TTC549 (cell line): Measurements from ENCODE around the gene HADHA.
"Not testable (repeated sequence)": the region's sequence is repeated elsewhere in the genome, so short reads cannot be mapped to it uniquely, and the experiment has no call there.

Source experiments
- FAIRE-seq: peaks from 2 replicates; lab custom pipeline; 2012; peaks lifted over from hg19 to GRCh38; lab: Jason Lieb, UNC

HADHA gene

DNA sequence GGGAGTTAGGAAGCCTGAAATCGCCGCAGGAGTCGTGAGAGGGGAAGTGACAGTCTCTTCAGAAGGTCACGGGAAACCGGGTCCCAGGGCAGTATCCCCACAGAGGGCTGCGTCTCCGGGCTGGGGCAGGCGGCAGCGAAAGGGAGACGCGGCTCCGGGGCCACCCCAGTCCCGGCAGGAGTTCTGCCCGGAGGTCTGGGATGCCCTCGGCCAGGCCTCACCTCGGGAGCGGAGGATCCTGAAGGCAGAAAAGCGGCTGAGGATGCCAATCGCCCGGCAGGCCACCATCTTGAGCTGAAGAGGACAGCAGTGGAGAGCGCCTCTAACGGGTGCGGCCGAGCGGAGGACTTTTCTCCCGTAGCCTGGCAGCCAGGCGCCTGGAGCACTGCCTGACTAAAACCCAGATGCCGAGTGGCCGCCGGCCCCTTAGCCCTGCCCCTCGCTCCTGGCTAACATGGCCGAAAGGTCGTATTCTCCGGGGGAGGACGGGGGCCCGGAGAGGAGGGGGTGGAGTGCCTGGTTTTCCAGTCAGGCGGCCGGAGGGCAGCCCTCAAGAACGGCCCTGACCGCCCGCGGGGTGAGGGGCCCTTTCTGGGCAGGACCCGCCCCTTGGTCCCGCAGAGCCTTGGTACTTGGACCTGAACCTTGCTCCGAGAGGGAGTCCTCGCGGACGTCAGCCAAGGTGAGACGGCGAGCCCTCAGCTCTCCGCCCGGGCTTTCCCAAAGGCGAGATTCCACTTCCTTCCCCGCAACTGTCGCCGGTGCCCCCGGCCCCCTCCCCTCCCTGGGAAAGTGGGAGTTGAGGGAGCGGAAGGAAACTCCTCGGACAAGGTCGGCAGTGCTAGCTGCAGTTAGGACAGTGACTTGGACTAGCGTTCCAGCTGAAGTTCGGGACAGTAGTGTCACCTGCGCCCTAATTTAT is at the start of gene HADHA, which contains the start of gene HADHB:
TSS of gene HADHA (minus strand) at position 324 of the 922 bp plus-strand sequence. CDS start at position 288, 36 bp downstream.
TSS of gene HADHB (plus strand) at position 631 of the 922 bp plus-strand sequence. CDS start 9,316 bp downstream, outside the sequence.
- peak; percentile 86 for FAIRE-seq

DNA sequence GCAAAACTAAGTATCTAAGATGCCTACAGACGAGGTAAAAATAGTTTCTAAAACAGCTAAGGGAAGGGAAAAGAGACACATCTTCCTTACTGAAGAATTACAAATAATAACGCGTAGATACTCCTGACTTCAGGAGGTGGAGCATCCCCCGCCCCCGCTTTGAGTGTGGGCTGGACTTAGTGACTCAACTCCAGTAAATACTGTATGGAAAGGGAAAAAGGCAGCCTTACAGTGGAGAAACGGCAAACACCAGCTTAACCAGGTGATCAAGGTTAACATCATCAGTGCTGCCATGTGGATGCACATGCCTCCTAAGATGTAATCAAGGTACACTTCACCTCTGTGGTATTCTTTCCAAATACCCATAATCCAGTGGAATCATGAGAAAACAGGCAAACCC is 48.2 kb upstream of the HADHA start:
- no peak for FAIRE-seq

DNA sequence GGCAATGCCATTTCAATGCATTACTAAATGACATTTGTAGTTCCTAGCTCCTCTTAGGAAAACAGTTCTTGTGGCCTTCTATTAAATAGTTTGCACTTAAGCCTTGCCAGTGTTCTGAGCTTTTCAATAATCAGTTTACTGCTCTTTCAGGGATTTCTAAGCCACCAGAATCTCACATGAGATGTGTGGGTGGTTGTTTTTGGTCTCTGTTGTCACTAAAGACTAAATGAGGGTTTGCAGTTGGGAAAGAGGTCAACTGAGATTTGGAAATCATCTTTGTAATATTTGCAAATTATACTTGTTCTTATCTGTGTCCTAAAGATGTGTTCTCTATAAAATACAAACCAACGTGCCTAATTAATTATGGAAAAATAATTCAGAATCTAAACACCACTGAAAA is 45.6 kb upstream of the HADHA start:
- FAIRE-seq, result no peak

DNA sequence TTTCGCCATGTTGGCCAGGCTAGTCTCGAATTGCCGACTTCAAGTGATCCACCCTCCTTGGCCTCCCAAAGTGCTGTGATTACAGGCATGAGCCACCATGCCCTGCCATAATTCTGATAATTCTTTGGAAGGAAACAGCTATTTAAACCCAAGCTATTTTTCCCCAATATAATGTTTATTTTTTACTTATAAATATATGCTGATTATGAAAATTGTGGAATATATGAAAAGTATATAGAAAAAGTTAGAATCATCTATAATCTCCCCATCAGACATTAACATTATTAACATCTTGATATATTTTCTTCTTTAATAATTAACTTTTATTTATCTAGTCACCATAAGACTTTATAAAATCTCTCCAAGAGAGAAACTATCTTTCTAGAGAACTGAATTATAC is 41.5 kb upstream of the HADHA start:
- peak; percentile 62 for FAIRE-seq

DNA sequence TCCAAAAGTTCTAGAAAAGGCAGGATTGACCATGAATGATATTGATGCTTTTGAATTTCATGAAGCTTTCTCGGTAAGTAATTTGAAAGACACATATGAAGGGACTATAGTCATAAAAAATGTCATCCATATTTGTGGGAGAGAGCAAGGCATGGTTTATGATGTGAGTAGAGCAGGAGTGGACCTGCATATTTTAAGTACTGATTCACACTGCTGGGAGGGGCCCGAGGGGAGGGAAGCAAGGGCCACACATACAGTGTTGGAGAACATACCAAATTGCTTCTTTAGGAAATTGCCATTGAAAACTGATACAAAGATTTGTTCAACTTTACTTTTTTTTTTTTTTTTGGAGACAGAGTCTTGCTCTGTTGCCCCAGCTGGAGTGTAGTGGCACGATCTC is 39.7 kb upstream of the HADHA start:
- FAIRE-seq, result no peak

DNA sequence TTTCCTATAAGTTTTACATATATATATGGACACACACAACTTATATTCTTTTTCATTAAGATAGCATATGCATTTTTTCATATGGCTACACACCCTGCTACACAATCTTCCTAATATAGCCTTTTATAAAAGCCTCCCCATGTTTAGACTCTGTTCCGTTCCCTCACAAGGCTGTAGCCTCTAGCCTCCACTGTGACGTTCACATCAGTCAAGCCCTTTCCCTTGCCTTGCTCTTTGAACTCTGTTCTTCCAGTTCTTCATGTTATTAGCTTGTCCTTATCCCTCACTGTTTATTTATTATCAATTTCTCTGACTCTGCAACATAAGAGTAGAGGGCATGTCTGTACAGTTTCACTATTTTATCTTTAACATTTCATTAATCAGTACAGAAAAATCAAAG is 39.2 kb upstream of the HADHA start:
- no peak for FAIRE-seq

DNA sequence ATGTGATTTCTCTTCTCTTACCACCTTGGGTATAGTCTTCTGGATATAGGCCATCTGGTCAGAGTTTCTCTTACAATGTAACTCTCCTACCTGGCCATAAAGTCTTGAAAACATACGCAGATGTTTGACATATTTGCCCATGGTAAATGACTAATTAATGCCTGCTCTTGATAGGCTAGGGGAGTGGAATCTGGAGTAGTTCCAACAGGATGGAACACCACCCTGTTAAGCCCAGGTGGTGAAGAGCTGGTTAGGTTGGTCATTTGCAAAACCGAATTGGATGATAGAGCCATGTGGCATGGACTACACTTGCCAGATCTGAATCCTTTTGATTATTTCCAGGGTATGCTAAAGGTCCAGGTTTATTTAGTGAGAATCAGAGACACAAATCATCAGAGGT is 36.8 kb upstream of the HADHA start:
- no peak for FAIRE-seq

DNA sequence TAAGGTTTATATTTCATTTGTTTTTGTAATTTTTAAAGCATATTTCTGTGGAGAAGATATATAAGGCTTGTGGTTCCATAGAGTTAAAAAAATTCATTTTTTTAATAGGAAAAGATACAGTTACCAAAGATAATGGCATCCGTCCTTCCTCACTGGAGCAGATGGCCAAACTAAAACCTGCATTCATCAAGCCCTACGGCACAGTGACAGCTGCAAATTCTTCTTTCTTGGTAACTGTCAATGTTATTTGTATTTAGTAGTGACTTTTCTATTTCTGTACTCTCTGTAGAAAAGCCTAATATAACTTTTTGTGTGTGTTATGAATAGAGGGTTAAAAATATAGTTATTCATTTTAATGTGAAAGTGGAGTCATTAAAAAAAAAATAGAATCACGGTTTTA is 35.5 kb upstream of the HADHA start:
- no peak for FAIRE-seq

DNA sequence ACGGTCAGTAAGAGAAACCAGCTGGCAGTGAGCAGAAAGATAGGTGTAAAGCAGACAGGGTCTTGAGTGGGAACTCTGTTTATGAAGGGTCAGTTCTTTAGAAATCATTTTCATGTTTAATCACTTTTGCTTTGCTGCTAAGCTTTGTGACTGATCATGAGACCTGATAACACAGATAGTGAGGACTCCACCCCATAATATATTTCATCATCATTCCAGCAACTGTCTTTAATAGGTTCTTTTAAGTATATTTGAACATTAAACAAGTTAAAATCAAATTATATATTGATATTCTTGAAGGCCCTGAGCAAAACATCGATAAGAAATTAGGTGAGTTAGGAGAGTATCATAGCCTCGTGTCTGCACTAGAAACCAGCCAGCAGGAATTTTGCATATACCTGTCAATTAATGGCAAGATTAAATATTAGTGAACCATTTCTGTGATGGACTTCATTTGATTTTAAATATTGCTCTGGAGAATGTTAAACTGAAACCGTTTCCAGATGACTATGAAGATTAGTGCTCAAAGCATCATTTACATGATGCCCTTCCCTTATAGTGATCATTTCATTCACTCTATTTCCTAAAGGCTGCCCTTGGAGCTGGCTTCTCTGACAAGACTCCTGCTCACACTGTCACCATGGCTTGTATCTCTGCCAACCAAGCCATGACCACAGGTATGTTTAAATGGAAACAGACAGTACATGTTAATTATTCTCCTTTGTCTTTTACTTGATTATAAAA is 32.2 kb upstream of the HADHA start:
- FAIRE-seq, result no peak

DNA sequence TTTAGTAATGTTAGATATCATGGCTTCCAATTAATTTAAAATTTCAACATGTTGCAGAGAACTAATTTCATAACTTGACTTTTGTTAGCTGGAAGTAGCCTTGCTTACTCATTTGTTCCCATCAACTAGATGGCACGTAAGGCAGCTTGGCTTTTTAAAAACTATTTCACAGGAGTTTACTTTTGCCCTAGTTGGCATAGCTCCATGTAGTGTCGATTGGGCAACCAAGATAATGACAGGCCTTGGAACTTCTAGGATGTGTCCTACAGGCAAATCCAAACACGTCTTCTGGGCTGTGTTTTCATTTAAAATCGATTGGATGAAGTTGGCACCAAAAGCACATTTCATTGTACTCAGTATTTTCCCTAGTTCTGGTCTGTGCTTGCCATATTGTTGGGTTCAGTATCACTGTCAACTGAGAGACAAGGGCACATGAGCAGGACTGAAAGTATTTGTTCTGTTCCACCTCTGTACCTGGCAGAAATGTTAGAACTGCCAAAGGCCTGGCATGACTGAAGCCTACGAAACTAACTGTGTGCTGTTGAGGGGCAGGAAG is 29.7 kb upstream of the HADHA start:
- no peak for FAIRE-seq

DNA sequence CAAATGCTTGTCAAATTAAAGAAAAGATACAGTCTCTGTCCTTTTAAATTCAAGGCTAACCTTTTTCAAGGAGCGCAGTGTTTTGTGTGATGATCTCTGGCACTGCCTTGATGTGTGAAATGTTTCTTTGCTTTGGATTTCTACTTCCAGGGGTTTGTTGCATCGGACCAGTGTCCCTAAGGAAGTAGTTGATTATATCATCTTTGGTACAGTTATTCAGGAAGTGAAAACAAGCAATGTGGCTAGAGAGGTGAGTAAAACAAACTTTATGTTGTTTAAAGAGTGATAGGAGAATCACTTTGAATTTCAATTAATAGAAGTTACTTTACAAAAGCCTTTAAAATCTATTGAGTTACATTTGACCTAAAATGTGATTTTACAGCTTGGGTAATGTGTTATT is 29.1 kb upstream of the HADHA start:
- FAIRE-seq, result no peak

DNA sequence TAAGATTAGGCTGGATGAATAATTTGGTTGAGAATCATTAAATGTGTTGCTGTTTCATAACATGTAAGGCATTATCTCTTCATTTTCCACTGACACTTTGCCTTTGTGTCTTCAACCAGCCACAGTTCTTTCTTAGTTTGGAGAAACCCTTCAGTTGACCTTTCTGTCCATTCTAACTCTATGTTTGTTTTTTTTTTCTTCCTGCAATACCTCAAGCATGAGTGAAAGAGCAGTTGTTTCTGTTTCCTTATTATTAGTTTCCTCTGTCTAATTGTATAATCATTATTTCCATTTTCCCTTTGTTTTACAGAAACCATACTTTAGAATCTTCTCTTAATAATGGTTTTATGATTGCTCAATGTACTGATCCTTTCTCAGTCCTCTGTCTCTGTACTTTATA is 25.9 kb upstream of the HADHA start:
- FAIRE-seq, result no peak

DNA sequence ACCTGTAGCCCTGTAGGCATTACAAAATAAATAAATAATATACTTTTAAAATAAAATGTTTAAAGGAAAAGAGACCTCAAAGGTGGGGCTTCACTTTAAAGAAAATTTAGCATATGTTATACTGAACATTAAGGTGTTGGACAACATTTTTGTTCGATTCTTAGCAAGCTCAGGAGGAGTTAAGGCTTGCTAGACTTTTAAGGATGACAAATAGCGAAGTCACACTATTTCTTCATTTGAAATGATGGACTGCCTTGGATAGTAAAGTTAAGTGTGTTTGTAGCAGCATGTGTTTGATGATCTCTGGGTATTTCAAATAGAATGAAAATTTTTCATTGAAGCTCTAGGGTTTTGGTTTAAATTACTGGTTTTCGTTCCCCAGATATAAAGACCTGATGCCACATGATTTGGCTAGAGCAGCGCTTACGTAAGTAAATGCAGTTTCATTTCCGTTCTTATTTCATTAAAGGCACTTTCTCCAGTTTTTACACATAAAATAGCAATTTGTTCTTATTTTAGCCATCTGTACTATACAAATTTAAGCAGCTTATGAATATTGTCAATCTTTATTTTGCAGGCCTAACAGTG is 25.2 kb upstream of the HADHA start:
- FAIRE-seq, result no peak

DNA sequence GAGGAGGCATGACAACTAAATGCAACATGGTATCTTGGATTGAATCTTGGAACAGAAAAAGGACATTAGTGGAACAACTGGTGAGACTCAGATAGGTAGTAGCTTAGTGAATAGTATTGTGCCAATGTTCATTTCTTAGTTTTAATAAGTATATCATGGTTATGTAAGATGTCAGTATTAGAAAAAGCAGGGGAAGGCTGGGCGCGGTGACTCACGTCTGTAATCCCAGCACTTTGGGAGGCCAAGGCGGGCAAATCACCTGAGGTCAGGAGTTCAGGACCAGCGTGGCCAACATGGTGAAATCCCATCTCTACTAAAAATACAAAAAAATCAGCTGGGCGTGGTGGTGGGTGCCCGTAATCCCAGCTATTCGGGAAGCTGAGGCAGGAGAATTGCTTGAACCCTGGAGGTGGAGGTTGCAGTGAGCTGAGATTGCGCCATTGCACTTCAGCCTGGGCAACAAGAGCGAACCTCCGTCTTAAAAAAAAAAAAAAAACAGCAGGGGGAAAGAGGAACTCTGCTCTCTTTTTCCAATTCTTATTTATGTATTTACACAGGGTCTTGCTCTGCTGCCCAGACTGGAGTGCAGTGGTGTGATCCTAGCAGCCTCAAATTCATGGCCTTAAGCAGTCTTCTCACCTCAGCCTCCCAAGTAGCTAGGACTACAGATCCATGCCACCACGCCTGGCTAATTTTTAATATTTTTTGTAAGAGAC is 24.4 kb upstream of the HADHA start:
- not testable (repeated sequence) for FAIRE-seq

DNA sequence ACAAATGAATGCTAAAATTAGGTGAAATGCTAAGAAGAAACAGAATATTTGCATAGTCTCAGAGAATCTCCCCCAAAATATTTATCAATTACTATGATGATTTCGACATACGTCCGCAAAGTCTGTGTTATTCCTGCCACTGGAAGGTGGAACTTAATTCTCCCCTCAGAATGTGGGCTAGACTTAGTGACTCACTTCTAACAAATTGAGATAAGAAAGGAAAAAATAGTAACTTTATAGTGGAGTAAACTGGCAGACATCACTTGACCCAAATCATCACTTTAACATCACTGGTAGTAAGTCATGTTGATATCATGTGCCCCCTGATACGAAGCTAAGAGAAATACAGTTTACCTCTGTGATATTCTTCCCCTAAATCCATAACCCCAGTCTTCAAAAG is 23.8 kb upstream of the HADHA start:
- no peak for FAIRE-seq

DNA sequence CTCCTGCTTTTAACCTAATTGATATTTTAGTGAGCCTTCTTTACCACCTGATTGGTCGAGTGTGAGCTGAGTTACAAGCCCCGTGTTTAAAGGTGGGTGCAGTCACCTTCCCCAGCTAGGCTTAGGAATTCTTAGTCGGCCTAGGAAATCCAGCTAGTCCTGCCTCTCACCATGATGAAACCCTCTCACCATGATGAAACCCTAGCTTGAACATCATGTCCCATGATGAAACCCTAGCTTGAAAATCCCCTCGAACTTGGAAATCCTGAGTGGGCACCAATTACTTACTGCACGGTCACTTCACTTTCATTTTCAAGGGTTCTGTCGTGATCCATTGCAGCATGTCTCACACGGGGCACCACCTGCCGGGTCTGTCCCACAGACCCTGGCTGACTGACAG is 14.4 kb upstream of the HADHA start:
- not testable (repeated sequence) for FAIRE-seq

DNA sequence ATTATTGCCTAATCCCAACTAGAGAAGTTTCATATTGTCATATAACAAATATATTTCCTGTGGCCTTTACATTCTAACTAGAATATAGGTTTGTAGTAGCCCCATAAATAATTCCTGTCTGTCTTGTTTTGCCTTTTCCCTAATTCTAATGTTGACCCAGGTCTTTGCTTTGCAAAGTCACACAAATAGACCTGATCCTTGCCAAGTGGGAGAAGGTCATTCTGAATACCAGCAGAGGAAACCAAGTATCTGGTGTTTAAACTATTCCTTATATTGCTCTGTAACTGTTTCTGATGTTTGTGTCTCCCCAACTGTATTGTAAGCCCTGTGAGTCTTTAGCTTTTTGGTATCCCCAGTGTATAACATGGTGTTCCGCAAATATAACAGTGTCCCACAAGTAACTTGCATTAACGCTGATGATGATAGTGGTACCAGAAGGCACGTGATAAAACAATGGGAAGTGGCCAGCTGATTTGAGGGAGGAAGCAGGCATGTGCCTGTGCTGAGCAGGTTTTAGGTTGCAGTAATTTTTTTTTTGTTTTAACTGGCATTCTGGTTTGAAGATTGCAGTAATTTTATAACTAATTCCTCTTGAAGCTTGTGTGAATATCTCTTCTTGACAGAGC is 11.4 kb upstream of the HADHA start:
- no peak for FAIRE-seq

DNA sequence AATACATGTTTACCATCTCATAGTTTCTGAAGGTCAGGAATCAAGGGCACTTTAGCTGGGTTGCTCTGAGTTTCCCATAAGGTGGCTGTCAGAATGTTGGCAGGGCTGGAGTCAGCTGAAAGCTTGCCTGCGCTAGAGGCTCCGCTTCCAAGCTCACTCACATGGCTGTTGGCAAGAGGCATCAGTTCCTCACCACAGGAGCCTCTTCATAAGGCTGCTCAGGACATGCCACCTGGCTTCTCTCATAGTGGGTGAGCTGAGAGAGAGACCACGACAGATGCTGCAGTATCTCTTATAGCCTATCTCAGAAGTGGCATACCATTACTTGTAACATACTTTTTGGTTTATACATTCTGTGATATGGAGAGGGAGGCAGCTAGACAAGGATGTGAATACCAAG is 7.5 kb upstream of the HADHA start:
- no peak for FAIRE-seq

DNA sequence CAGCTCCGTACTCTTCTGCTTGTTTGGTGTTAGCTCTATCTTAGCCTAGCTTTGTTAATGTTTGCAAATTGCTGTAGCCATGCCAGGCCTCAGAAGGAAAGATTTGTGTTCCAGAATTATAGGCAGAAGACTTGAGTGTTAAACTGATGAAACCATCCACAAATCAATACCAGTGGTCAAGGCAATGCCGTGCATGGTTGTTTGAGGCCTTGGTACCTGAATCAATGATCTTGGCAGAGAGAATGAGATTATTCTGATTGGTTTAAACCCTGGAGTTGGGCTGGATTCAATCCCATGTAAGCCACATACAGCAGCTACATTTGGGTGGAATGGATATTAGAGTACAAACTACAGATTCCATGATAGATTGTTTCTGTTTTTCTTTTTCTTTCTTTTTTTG is 5.2 kb upstream of the HADHA start:
- FAIRE-seq, result no peak

DNA sequence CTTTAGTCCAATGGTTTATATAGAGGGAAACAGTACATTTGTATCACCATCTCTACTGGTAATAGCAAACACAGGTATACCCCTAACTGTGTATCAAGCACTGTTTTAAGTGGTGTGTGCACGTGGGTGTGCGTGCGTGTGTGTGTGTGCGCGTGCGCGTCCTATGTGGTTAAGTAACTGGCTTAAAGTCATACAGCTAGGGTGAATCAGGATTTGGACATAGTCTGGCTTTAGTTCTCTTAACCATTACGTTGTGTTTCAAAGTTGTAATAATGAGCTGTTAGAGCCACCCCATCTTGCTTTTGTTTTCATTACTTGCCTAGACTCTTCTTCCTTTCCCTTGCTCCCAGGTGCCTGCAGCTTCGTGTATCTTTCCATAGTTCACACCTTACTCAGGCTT is 2.4 kb upstream of the HADHA start:
- FAIRE-seq, result no peak

DNA sequence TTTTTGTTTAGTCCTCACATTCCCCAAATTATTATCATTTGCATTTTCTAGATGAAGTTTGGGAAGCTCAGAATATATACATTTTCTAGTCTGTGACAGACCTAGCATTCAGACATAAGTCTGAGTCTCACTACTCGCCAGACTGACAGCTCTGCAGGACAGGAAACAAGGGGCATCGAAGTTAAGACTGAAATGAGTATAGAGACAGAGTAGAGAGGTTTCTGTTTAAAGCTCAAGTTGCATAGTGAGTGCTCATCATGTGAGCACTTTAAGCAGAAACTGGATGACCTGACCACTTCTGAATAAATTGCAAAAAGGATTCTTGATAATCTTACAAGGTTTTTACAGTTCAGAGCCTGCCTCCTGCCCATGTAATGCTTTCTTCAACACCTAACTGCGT is 1.4 kb upstream of the HADHA start:
- FAIRE-seq, result no peak
